K562 (cell line): ENCODE measurements around the gene FBXO8. TPM values are rescaled to one million over a fixed set of nuclear protein-coding genes. Genes with fewer than 3 reads are reported as not detected.

Source experiments
- ATAC-seq: fragments of 200-7000 bp; cut with Tn5 transposase; 3 replicates; pipeline ENCODE4 v1.9.1; 2020; ENCODE audit warnings: moderate library complexity
- BruUV-seq: library from RNA; stranded (reverse); fragments of 400-500 nt; replicated peaks from 2 replicates; lab custom pipeline; 2021; lab: Mats Ljungman, UMichigan
- CTCF ChIA-PET: fragments of 300-600 bp; formaldehyde crosslinking; extraction: SDS; loops from one replicate; lab custom pipeline; 2021; ENCODE audit warnings: low intra/inter-chr PET ratio; lab: Yijun Ruan, JAX
- POLR2A ChIA-PET: fragments of 300-600, 350-650 bp; sonication (Branson Sonifier 250); formaldehyde crosslinking; extraction: SDS; loops from one replicate; lab custom pipeline; 2021; ENCODE audit warnings: antibody characterized with exemption, inconsistent platforms; lab: Yijun Ruan, JAX
- DNase-seq, 4 experiments: peaks; one replicate each; pipeline versions ENCODE4 v3.0.0 to v3.0.0-alpha.2; 2011 to 2018; ENCODE audit warnings: low spot score in 3 of 4, mixed read lengths in 3 of 4; ENCODE audit errors: extremely low read depth in 1 of 4
- FAIRE-seq: peaks from 2 replicates; lab custom pipeline; 2011; peaks lifted over from hg19 to GRCh38; lab: Jason Lieb, UNC
- H2AFZ ChIP-seq: 2 replicates; pipeline ENCODE4 v1.6.0; 2011; ENCODE audit warnings: low read depth, low read length, control low read depth, inconsistent platforms
- H3K27ac ChIP-seq: fragments of 200-600 bp; 3 replicates; pipeline ENCODE4 v1.8.0; 2011; ENCODE audit warnings: low read depth, mild to moderate bottlenecking, control low read depth, inconsistent platforms, low read length, moderate library complexity, mixed read lengths; ENCODE audit errors: extremely low read depth
- H3K27me3 ChIP-seq, 2 experiments: fragments of 300-600 bp in 1 of 2; 2 replicates in 1 of 2; 3 replicates in 1 of 2; pipeline versions ENCODE4 v1.6.0 to v1.8.0; 2011; ENCODE audit warnings: inconsistent platforms in 2 of 2, low read length in 2 of 2, mild to moderate bottlenecking in 1 of 2, mixed read lengths in 1 of 2, moderate library complexity in 1 of 2; ENCODE audit not compliant: control insufficient read depth in 2 of 2, insufficient read depth in 2 of 2
- H3K36me3 ChIP-seq: fragments of 300-600 bp; 3 replicates; pipeline ENCODE4 v1.8.0; 2011; ENCODE audit warnings: mild to moderate bottlenecking, low read length, inconsistent platforms; ENCODE audit not compliant: control insufficient read depth, insufficient read depth
- H3K4me1 ChIP-seq, 2 experiments: fragments of 200-600 bp in 1 of 2; replicated peaks in 1 of 2; 2 replicates in 1 of 2; 3 replicates in 1 of 2; pipeline versions ENCODE4 v1.5.1 to v1.8.0; 2011; ENCODE audit warnings: inconsistent platforms in 2 of 2, low read length in 2 of 2, mild to moderate bottlenecking in 1 of 2, mixed read lengths in 1 of 2, moderate library complexity in 1 of 2; ENCODE audit not compliant: control insufficient read depth in 2 of 2, insufficient read depth in 2 of 2
- H3K4me2 ChIP-seq: 2 replicates; pipeline ENCODE4 v1.6.1; 2011; ENCODE audit warnings: low read length, control low read depth, inconsistent platforms, mixed read lengths; ENCODE audit not compliant: insufficient read depth
- H3K4me3 ChIP-seq: fragments of 200-600 bp; sonication (generic), shearing (Covaris generic); 2 replicates; pipeline ENCODE4 v1.5.1; 2016; ENCODE audit warnings: control low read depth, inconsistent platforms
- H3K79me2 ChIP-seq: fragments of 200-600 bp; 3 replicates; pipeline ENCODE4 v1.8.0; 2011; ENCODE audit warnings: low read length, inconsistent platforms; ENCODE audit not compliant: control insufficient read depth, insufficient read depth
- H3K9ac ChIP-seq, 2 experiments: 2 replicates each; pipeline versions ENCODE4 v1.6.0 to v1.6.1; 2011; ENCODE audit warnings: low read depth in 2 of 2, low read length in 2 of 2, control low read depth in 1 of 2, inconsistent platforms in 1 of 2, mild to moderate bottlenecking in 1 of 2, mixed read lengths in 1 of 2; ENCODE audit not compliant: insufficient read depth in 1 of 2
- H3K9me1 ChIP-seq: one replicate; pipeline ENCODE4 v1.6.0; 2011; ENCODE audit warnings: inconsistent platforms, mild to moderate bottlenecking, low read length, moderate library complexity; ENCODE audit not compliant: control insufficient read depth, insufficient read depth
- H3K9me3 ChIP-seq: replicated peaks from 2 replicates; pipeline ENCODE4 v1.5.1; 2011; ENCODE audit warnings: low read depth, low read length, inconsistent platforms; ENCODE audit not compliant: control insufficient read depth, insufficient read depth
- H4K20me1 ChIP-seq: replicated peaks from 2 replicates; pipeline ENCODE4 v1.6.1; 2011; ENCODE audit warnings: low read length, inconsistent platforms, mixed read lengths; ENCODE audit not compliant: control insufficient read depth, insufficient read depth
- BCL6 ChIP-seq: fragments of 250-450 bp; sonication (Bioruptor Pico); IDR thresholded peaks from 2 replicates; pipeline ENCODE4 v1.4.0; 2020
- CHCHD3 ChIP-seq: fragments of 250-450 bp; sonication (Bioruptor Pico); IDR thresholded peaks from 2 replicates; pipeline ENCODE4 v2.1.2; 2022; ENCODE audit warnings: mild to moderate bottlenecking
- ELF1 ChIP-seq: fragments of 200-800 bp; sonication (Bioruptor generic); IDR thresholded peaks from 2 replicates; pipeline ENCODE4 v1.6.1; 2016; ENCODE audit warnings: missing genetic modification characterization, missing compliant biosample characterization
- GTF3C2 ChIP-seq: IDR thresholded peaks from 3 replicates; pipeline ENCODE4 v1.6.1; 2011; ENCODE audit warnings: borderline replicate concordance, mild to moderate bottlenecking, moderate library complexity; ENCODE audit not compliant: insufficient read length; ENCODE audit errors: extremely low read depth
- MAFF ChIP-seq: IDR thresholded peaks from 2 replicates; pipeline ENCODE4 v1.6.1; 2012; ENCODE audit warnings: low read length, improper control_type of control experiment
- MIER1 ChIP-seq: fragments of 450-650 bp; IDR thresholded peaks from 2 replicates; pipeline ENCODE4 v1.6.1; 2016; ENCODE audit warnings: antibody characterized with exemption, mild to moderate bottlenecking, low read depth
- PURB ChIP-seq: sonication (generic); formaldehyde crosslinking; IDR thresholded peaks from 2 replicates; pipeline ENCODE4 v1.9.0; 2021; ENCODE audit warnings: low read depth, mild to moderate bottlenecking, missing genetic modification reagents
- RBM39 ChIP-seq: fragments of 200-400 bp; formaldehyde crosslinking; optimal IDR thresholded peaks from 2 replicates; pipeline ENCODE3; 2018; ENCODE audit warnings: low read depth, low read length
- RFX7 ChIP-seq: fragments of 250-450 bp; sonication (Bioruptor Pico); IDR thresholded peaks from 2 replicates; pipeline ENCODE4 v1.5.1; 2021; ENCODE audit warnings: mild to moderate bottlenecking
- SMAD2 ChIP-seq: fragments of 150-350 bp; IDR thresholded peaks from 2 replicates; pipeline ENCODE4 v1.6.1; 2014; ENCODE audit warnings: low read depth, mild to moderate bottlenecking, low read length
- SREBF2 ChIP-seq: sonication (generic); formaldehyde crosslinking; IDR thresholded peaks from 2 replicates; pipeline ENCODE4 v1.4.0; 2020; ENCODE audit warnings: mild to moderate bottlenecking, missing genetic modification reagents
- STAG1 ChIP-seq: sonication (generic); formaldehyde crosslinking; IDR thresholded peaks from 2 replicates; pipeline ENCODE4 v1.5.0; 2020; ENCODE audit warnings: missing genetic modification reagents, borderline replicate concordance
- SUPT5H ChIP-seq: fragments of 450-650 bp; IDR thresholded peaks from 2 replicates; pipeline ENCODE4 v1.6.1; 2016
- TBP ChIP-seq: optimal IDR thresholded peaks from 2 replicates; pipeline ENCODE3; 2011; ENCODE audit warnings: low read depth, low read length, improper control_type of control experiment
- THRA ChIP-seq: fragments of 450-650 bp; IDR thresholded peaks from 2 replicates; pipeline ENCODE4 v1.6.1; 2017; ENCODE audit warnings: mild to moderate bottlenecking, moderate library complexity
- ZBTB26 ChIP-seq: fragments of 450-650 bp; formaldehyde crosslinking; IDR thresholded peaks from 2 replicates; pipeline ENCODE4 v1.4.0; 2022; ENCODE audit warnings: missing genetic modification characterization
- ZNF165 ChIP-seq: fragments of 250-450 bp; sonication (Bioruptor Pico); IDR thresholded peaks from 2 replicates; pipeline ENCODE4 v1.4.0; 2020; ENCODE audit warnings: borderline replicate concordance
- ZNF699 ChIP-seq: fragments of 250-450 bp; sonication (Bioruptor Pico); IDR thresholded peaks from 2 replicates; pipeline ENCODE4 v1.8.0; 2021; ENCODE audit warnings: mild to moderate bottlenecking, moderate library complexity; ENCODE audit not compliant: insufficient replicate concordance
- WGBS: fragments of 100-300 bp; shearing (Covaris generic); methylation state at CpG from one replicate; pipeline ENCODE4 v1.1.6; 2016; ENCODE audit warnings: low coverage, mixed read lengths; ENCODE audit not compliant: insufficient coverage; ENCODE audit errors: missing lambda C conversion rate; 5-methylcytosine and 5-hydroxymethylcytosine counted together
- in situ Hi-C: fragments of 300-500 bp; cut with MboI; formaldehyde crosslinking; loops from 4 replicates; pipeline ENCODE4 v1.15.0; 2018; ENCODE audit warnings: inconsistent platforms, mixed read lengths
- intact Hi-C: fragments of 100-400 bp; cut with micrococcal nuclease; formaldehyde crosslinking; loops from 2 replicates; pipeline ENCODE4 v1.14.2; 2022
- polyA plus RNA-seq, 8 experiments: library from polyadenylated mRNA; depleted of rRNA in 4 of 8; stranded (reverse) in 5 of 8; unstranded in 3 of 8; fragments of >200 nt; fragmentation: Nextera tagmentation in 2 of 8; fragmentation: Illumina TruSeq in 1 of 8; extraction: Ambion mirVana in 2 of 8; extraction: Trizol in 1 of 8; gene quantifications; 2 replicates each; pipeline versions ENCODE4 v1.2.1 to v1.2.3, GENCODE V29; 2011 to 2014; ENCODE audit warnings: inconsistent platforms in 1 of 8, missing spikeins in 1 of 8
- total RNA-seq, 7 experiments: library from RNA; depleted of rRNA in 6 of 7; stranded (reverse); fragments of >200 nt in 6 of 7; fragmentation: Illumina TruSeq in 2 of 7; extraction: Trizol in 2 of 7; gene quantifications; 2 replicates each; pipeline versions ENCODE4 v1.2.1 to v1.2.3, GENCODE V29; 2011 to 2021; ENCODE audit warnings: low replicate concordance in 1 of 7

FBXO8 gene
- total and polyA plus RNA-seq, 9 of the 15 experiments (the other 6 are each of a cell fraction or from before 2014, with no cell fraction given) = 12.9 to 27.1 (median 14.8) TPM

GRCh38 chr4:174248407-174248806 lies 35.1 kb downstream of the FBXO8 start:
- 54% methylated on average over 1 of the region's 1 CpG for WGBS
- FAIRE-seq = no peak
- H2AFZ ChIP-seq = no peak overlapping the region
- no peaks in the 10 kb centered on the region for H3K36me3 ChIP-seq
- in situ Hi-C loops (no loop called here), intact Hi-C loops (no loop called here)
- no peaks in the 10 kb centered on the region for H3K9me3 ChIP-seq
- H3K9me1 ChIP-seq = no peaks in the 10 kb centered on the region
- POLR2A ChIA-PET = no interaction called here
- no peak overlapping the region for H3K9ac ChIP-seq
- no peaks in the 10 kb centered on the region for H3K4me1 ChIP-seq
- CTCF ChIA-PET = no interaction called here
- no peak for ATAC-seq
- no peaks in the 10 kb centered on the region for H4K20me1 ChIP-seq
- no peaks in the 10 kb centered on the region for H3K79me2 ChIP-seq
- no TSS peak for BruUV-seq
- DNase-seq = no peak
- H3K27me3 ChIP-seq = no peaks in the 10 kb centered on the region
- H3K4me2 ChIP-seq = no peak overlapping the region
- no peak overlapping the region for H3K27ac ChIP-seq
- no peak overlapping the region for H3K4me3 ChIP-seq
- TF ChIP-seq TBP (no peak), BCL6 (CRISPR knock-in tag) (no peak), ZBTB26 (CRISPR knock-in tag) (no peak), RBM39 (no peak), RFX7 (no peak), MIER1 (no peak), MAFF (no peak), SUPT5H (no peak), PURB (CRISPR knock-in tag) (no peak), ZNF699 (no peak), THRA (no peak), ELF1 (tag) (no peak), ZNF165 (no peak), SREBF2 (CRISPR knock-in tag) (no peak), CHCHD3 (CRISPR knock-in tag) (no peak), STAG1 (CRISPR knock-in tag) (no peak), SMAD2 (no peak), GTF3C2 (no peak)
